GM18517 (cell line): ENCODE data around the gene CDYL2.

Source experiments
- ATAC-seq: cut with Tn5 transposase; IDR thresholded peaks from one replicate; pipeline ENCODE4 v1.9.1; 2021; ENCODE audit warnings: mild to moderate bottlenecking, moderate library complexity; ENCODE audit not compliant: unreplicated experiment

Gene CDYL2

DNA sequence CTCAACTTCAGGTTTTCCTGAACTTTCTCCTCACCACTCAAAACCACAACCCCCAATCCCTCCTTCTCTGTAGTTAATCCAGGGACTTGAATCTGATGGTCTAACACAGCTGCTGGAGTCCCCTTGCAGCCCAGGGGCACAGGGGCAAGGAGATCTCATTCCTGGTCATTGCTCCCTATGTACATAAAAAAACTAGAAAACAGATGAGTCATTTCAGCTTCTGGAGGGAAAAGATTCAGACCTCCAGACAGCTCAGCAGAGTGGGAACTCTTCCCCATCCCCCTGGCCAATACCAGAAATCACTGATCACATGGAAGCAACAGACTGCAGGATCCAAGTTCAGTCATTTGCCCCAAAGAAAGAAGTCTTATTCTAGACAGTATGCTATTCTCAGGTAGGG is 201.5 kb downstream of the CDYL2 start:
- ATAC-seq: no peak

GRCh38 chr16:80601182-80601581 is 203.2 kb downstream of the CDYL2 start:
- no peak for ATAC-seq

DNA sequence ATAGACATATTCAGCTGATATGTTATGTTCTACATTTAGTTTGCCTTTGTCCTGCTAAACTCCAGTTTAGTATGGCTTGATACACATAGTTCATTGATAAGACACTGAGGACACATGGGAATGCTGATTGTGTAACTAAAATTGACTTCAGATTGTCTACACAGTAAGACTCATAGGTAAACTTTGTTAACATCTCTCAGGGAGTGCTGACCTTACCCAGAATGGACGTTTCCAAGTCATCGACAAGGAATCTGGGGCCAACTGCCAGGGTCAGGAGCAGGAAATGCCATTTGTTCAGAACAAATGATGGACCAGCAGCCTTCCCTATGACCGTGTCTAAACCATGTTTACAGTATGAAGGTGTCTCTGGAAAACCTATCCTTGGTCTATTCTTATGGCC is 204.9 kb downstream of the CDYL2 start:
- no peak for ATAC-seq

DNA sequence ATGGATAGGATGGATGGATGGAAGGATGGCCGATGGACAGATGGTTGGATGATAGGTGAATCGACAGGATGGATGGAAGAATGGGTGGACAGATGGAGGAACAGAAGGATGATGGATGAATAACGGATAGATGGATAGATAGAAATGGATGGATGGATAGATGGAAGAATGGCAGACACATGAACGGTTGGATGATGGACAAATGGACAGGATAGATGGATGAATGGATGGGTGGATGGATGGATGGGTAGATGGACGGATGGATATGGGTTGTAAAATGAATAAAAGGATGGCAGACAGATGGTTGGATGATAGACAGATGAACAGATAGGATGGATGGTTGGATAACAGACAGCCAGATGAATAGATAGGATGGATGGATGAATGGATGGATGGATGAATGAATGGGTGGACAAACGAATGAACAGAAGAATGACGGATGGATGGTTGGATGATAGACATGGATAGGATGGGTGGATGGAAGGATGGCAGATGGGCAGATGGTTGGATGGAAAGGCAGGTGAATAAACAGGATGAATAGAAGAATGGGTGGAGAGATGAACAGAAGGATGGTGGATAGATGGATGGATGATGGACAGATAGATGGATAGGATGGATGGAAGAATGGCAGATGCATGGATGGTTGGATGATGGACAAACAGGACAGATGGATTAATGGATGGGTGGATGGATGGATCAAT is 207.7 kb downstream of the CDYL2 start:
- ATAC-seq: no peak

DNA sequence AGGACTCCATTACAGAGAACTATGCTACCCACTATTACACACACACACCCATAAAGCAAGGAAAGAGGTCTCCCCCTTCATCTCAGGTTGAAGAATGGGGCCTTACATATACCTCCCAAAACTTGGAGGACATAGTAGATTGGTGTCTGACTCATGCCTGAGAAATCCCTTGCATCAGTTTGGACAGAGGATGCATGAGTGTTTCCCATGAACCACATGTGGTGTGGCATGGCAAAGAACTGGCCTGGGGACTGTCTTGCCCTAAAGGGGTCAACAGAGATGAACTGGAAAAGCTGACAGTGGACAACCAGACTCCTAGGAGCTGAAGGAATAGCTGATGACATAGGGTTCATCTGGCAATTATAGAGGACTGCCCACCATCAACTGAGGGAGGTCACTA is 209.6 kb downstream of the CDYL2 start:
- no peak for ATAC-seq

DNA sequence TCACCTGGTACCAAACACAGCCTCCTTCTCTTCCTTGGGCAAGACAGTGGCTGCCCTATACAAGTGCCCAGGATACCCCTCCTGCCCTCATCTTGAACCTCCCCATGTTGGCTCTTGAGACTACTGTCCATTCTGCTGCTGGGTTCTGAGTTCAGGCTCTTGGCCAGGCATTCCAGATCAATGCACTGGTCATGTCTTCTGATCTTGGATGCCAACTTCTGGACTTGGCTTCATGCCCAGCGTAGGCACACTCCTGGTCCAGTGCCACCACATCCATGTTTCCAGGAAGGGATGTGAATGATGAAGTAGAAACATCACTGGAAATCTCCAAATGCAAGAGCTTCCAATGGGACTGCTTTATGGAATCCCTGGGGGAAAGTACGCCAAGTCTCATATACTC is 212.1 kb downstream of the CDYL2 start:
- ATAC-seq: no peak

GRCh38 chr16:80591071-80591915 is 213.1 kb downstream of the CDYL2 start:
- no peak for ATAC-seq

- no peak for ATAC-seq
Observed at GRCh38 chr16:80587071-80587470, 217.3 kb downstream of the CDYL2 start.

DNA sequence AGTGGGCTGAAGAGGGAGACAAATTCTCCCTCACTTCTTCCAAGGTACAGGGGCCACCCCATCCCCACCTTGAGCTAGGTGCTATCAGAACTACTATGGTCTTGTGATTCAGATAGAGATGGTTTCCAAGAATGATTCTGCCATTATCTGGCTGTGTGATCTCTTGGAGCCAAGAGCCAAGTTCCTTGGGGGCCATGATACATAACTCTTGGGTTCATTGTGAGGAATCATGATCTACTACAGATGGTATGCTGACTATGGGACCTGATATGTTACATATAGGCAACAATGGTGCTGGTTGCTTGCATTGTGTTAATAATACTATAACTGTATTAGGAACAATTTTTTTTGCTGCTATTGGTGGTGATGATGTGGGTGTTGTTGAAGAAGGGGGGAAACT is 217.9 kb downstream of the CDYL2 start:
- ATAC-seq: no peak

GRCh38 chr16:80585764-80586163 is 218.6 kb downstream of the CDYL2 start:
- ATAC-seq: no peak

DNA sequence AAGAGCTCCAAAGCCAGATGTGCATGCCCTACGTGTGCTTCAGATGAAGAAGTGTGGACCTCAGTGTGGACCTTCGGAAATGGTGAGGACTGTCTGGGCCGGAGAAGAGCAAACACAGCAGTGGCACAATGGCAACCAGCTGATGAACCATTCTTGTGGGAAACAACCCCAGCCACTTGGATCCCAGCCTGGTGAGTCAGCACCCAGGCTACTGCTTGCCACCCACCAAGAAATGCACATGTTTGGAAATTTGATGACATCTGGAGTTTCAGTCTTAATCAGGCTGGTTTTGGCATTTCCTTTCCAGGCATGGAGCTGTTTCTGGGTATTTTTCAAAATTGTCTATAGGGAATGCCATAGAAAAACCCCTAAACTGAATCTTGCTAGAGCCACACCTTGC is 220.9 kb downstream of the CDYL2 start:
- ATAC-seq: no peak

DNA sequence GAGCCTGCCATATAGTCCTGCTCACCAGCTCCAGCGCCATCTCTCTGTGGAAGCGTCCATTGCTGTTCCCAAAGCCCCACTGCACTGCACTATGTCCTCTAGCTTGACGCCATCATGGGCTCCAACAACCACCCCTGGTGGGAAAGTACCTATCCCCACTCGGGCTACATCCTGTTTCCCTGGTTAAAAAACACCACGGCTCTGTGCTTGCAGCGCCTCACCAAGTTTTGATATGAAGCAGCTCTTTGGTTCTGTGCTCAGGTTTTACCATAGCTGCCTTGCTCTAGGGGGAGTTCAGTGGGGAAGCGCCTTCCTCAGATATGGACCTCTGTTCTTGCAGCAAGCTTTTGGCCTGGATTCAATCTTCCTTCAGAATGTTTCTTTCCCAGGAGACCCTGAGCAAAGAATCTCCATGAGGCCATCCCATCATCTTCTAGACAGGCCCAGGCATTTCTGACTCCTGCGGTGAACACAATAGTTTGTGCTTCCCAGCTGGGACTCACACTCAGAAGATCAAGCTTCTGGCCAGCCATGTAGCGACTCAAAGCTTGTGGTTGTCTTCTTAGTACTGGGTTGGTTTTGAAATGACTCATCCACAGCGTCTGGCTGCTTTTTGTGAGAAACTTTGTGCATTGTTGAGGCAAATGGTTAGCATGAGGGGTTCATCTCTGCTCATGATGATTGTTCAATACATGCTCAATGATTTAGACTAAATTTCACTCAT is 224.1 kb downstream of the CDYL2 start:
- peak; percentile 87 for ATAC-seq

- ATAC-seq: no peak
Observed at GRCh38 chr16:80577485-80578280, 226.7 kb downstream of the CDYL2 start.

GRCh38 chr16:80576343-80576912 is 228.0 kb downstream of the CDYL2 start:
- no peak for ATAC-seq

DNA sequence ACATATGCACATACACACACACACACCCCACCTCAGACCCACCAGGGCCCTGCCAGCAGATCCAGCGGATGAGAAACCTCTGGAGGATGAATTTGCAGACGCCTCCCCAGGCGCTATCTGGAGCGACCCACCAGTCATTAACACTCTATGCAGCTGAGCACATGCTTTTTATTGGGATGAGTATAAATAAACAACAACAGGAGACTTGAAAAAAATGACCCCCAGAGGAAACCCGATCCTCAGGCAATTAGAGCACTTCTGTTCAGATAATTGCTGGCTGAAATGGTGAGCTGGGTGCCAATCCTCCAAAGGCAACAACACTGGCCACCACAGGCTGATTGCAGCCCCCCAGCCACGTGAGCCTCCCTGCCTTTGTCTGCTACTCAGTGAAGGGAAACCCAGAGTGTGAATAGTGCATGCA is 230.7 kb downstream of the CDYL2 start:
- no peak for ATAC-seq

GRCh38 chr16:80570106-80570478 is 234.3 kb downstream of the CDYL2 start:
- ATAC-seq: no peak

GRCh38 chr16:80569440-80570105 is 234.8 kb downstream of the CDYL2 start:
- no peak for ATAC-seq

DNA sequence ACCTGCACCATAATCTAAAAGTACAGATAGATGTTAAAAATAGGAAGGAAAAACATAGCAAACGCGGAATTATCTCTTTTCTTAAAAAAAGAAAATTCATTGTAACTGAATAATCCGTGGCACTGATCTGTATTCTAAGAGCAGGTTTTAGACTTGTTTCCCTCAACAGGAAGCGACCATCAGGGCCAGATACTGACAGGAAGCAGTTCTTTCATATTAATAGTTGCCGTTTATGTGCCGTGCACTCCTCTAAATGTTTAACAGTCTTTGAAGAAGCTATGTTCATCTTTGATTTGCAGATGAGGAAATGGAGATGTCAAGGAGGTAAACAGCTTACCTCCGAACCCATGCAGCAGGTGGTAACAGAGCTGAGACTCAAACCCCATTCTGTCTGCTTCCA is 240.0 kb downstream of the CDYL2 start:
- no peak for ATAC-seq

- ATAC-seq: no peak
Observed at GRCh38 chr16:80563066-80563465, 241.3 kb downstream of the CDYL2 start.

GRCh38 chr16:80559369-80559768 is 245.0 kb downstream of the CDYL2 start:
- ATAC-seq: no peak
